RWPE2 (cell line): Measurements from ENCODE around the gene ZNF384.
"Not testable (repeated sequence)": the region's sequence is repeated elsewhere in the genome, so short reads cannot be mapped to it uniquely, and the experiment has no call there.

ENCODE experiments used
- ATAC-seq: fragments of 200-7000 bp; cut with Tn5 transposase; 3 replicates; pipeline ENCODE4 v1.9.1; 2021; ENCODE audit warnings: low read depth
- DNase-seq: peaks from one replicate; pipeline ENCODE4 v3.0.0-alpha.2; 2020; ENCODE audit warnings: low spot score
- H3K27ac ChIP-seq: fragments of 450-650 bp; 2 replicates; pipeline ENCODE4 v1.5.1; 2017; ENCODE audit warnings: mild to moderate bottlenecking; ENCODE audit not compliant: poor library complexity, severe bottlenecking
- H3K27me3 ChIP-seq: fragments of 250-450 bp; sonication (Bioruptor Pico); 2 replicates; pipeline ENCODE4 v1.5.1; 2021; ENCODE audit warnings: mild to moderate bottlenecking, moderate library complexity; ENCODE audit not compliant: insufficient read depth, poor library complexity, severe bottlenecking
- H3K36me3 ChIP-seq: fragments of 250-450 bp; sonication (Bioruptor Pico); 2 replicates; pipeline ENCODE4 v1.5.1; 2020; ENCODE audit warnings: low read depth, mild to moderate bottlenecking, moderate library complexity
- H3K4me1 ChIP-seq: fragments of 250-450 bp; sonication (Bioruptor Pico); 2 replicates; pipeline ENCODE4 v1.5.1; 2021; ENCODE audit warnings: mild to moderate bottlenecking, moderate library complexity; ENCODE audit not compliant: insufficient read depth, poor library complexity, severe bottlenecking
- H3K4me3 ChIP-seq: fragments of 250-450 bp; sonication (Bioruptor Pico); 2 replicates; pipeline ENCODE4 v1.5.1; 2021; ENCODE audit warnings: mild to moderate bottlenecking, moderate library complexity; ENCODE audit not compliant: severe bottlenecking
- H3K9me3 ChIP-seq: fragments of 250-450 bp; sonication (Bioruptor Pico); 2 replicates; pipeline ENCODE4 v1.5.1; 2021; ENCODE audit warnings: mild to moderate bottlenecking, moderate library complexity; ENCODE audit not compliant: severe bottlenecking
- TF ChIP-seq, protein P1 (sequence below): fragments of 450-650 bp; IDR thresholded peaks from one replicate; pipeline ENCODE4 v1.5.1; 2017; ENCODE audit warnings: mild to moderate bottlenecking, moderate library complexity; ENCODE audit not compliant: poor library complexity, severe bottlenecking

Gene ZNF384

GRCh38 chr12:6722863-6723262, 33.7 kb upstream of the ZNF384 start:
- Histone ChIP-seq H3K36me3 (peaks cover 7% of the 10 kb centered on the region; the same call in 1 of the 2 replicates), H3K4me3 (peak overlapping the region; percentile 52), H3K9me3 (no peaks in the 10 kb centered on the region), H3K27me3 (no peaks in the 10 kb centered on the region), H3K4me1 (peaks cover 8% of the 10 kb centered on the region), H3K27ac (peak overlapping the region; percentile 70)
- no peak for DNase-seq
- TF ChIP-seq, protein P1, sequence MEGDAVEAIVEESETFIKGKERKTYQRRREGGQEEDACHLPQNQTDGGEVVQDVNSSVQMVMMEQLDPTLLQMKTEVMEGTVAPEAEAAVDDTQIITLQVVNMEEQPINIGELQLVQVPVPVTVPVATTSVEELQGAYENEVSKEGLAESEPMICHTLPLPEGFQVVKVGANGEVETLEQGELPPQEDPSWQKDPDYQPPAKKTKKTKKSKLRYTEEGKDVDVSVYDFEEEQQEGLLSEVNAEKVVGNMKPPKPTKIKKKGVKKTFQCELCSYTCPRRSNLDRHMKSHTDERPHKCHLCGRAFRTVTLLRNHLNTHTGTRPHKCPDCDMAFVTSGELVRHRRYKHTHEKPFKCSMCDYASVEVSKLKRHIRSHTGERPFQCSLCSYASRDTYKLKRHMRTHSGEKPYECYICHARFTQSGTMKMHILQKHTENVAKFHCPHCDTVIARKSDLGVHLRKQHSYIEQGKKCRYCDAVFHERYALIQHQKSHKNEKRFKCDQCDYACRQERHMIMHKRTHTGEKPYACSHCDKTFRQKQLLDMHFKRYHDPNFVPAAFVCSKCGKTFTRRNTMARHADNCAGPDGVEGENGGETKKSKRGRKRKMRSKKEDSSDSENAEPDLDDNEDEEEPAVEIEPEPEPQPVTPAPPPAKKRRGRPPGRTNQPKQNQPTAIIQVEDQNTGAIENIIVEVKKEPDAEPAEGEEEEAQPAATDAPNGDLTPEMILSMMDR, result no peak
- ATAC-seq, result no peak

- no peak overlapping the region for H3K4me3 ChIP-seq
- H3K36me3 ChIP-seq, result no peaks in the 10 kb centered on the region
- no peak overlapping the region for H3K27ac ChIP-seq
- no peaks in the 10 kb centered on the region for H3K27me3 ChIP-seq
- no peaks in the 10 kb centered on the region for H3K9me3 ChIP-seq
- ATAC-seq (no peak), DNase-seq (no peak)
- TF ChIP-seq, protein P1, result no peak
- no peaks in the 10 kb centered on the region for H3K4me1 ChIP-seq
These were observed 27.8 kb upstream of the ZNF384 start for GRCh38 chr12:6716874-6717437.

- not testable (repeated sequence) for H3K4me3 ChIP-seq, H3K27me3 ChIP-seq, H3K4me1 ChIP-seq, H3K36me3 ChIP-seq, H3K9me3 ChIP-seq, DNase-seq, H3K27ac ChIP-seq, ATAC-seq
These were observed 27.1 kb upstream of the ZNF384 start for GRCh38 chr12:6716031-6716873.

DNA sequence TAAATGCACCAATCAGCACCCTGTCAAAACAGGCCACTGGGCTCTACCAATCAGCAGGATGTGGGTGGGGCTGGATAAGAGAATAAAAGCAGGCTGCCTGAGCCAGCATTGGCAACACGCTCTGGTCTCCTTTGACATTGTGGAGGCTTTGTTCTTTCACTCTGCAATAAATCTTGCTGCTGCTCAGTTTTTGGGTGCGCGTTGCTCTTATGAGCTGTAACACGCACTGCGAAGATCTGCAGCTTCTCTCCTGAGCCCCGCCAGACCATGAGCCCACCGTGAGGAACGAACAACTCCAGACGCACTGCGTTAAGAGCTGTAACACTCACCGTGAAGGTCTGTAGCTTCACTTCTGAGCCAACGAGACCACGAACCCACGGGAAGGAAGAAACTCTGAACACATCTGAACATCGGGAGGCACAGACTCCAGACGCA, 19.8 kb upstream of the ZNF384 start:
- ATAC-seq (no peak), DNase-seq (no peak)
- TF ChIP-seq, protein P1, result no peak
- Histone ChIP-seq H3K4me3 (no peak overlapping the region), H3K27ac (no peak overlapping the region), H3K27me3 (no peaks in the 10 kb centered on the region), H3K4me1 (no peaks in the 10 kb centered on the region), H3K36me3 (no peaks in the 10 kb centered on the region), H3K9me3 (no peaks in the 10 kb centered on the region)

- H3K9me3 ChIP-seq, H3K27me3 ChIP-seq, H3K36me3 ChIP-seq, DNase-seq, H3K27ac ChIP-seq, H3K4me1 ChIP-seq, H3K4me3 ChIP-seq, ATAC-seq: not testable (repeated sequence)
These were observed 19.2 kb upstream of the ZNF384 start for GRCh38 chr12:6708351-6708750.
